T-cell (primary cell): ENCODE results near the gene FANCD2. TPM values are rescaled to one million over a fixed set of nuclear protein-coding genes. Genes with fewer than 3 reads are reported as not detected.
"Not testable (repeated sequence)": the region's sequence is repeated elsewhere in the genome, so short reads cannot be mapped to it uniquely, and the experiment has no call there.

ENCODE experiments used
- ATAC-seq, 4 experiments: fragments of 200-7000 bp in 3 of 4; fragments of 150-1000 bp in 1 of 4; cut with Tn5 transposase; replicated peaks in 1 of 4; 1 replicate in 3 of 4; 2 replicates in 1 of 4; pipeline ENCODE4 v1.10.0; 2021; ENCODE audit warnings: moderate library complexity in 3 of 4, mild to moderate bottlenecking in 2 of 4, moderate number of reproducible peaks in 1 of 4
- CTCF ChIA-PET, 2 donors: fragments of 300-600 bp; sonication (Branson Sonifier 250); formaldehyde crosslinking; loops; one replicate each; lab custom pipeline; 2022; ENCODE audit warnings: antibody characterized with exemption in 2 of 2; lab: Charles Lee
- POLR2A ChIA-PET, 2 donors: fragments of 300-600 bp; sonication (Branson Sonifier 250); formaldehyde crosslinking; loops; one replicate each; lab custom pipeline; 2022; ENCODE audit warnings: antibody characterized with exemption in 2 of 2; lab: Charles Lee
- DNase-seq, 35 experiments: peaks; one replicate each; pipeline versions ENCODE4 v3.0.0 to v3.0.0-alpha.2; 2013 to 2023
- H3K27ac ChIP-seq: one replicate; pipeline ENCODE4 v1.5.1; 2013; ENCODE audit warnings: low read length
- H3K27me3 ChIP-seq, 2 experiments: replicated peaks in 1 of 2; 1 replicate in 1 of 2; 2 replicates in 1 of 2; pipeline versions ENCODE4 v1.6.1 to v1.7.0; 2013; ENCODE audit warnings: low read length in 1 of 2, mixed read lengths in 1 of 2; ENCODE audit not compliant: control insufficient read depth in 2 of 2, insufficient read depth in 2 of 2; ENCODE audit errors: extremely low read depth in 1 of 2
- H3K36me3 ChIP-seq, 2 donors: 1 replicate in 1 of 2; 2 replicates in 1 of 2; pipeline versions ENCODE4 v1.6.1 to v1.7.0; 2013; ENCODE audit warnings: low read length in 1 of 2; ENCODE audit not compliant: control insufficient read depth in 2 of 2, insufficient read depth in 1 of 2; ENCODE audit errors: extremely low read depth in 1 of 2
- H3K4me1 ChIP-seq, 2 experiments: 1 replicate in 1 of 2; 2 replicates in 1 of 2; pipeline versions ENCODE4 v1.6.1 to v1.7.0; 2013; ENCODE audit warnings: low read length in 2 of 2, mixed read lengths in 1 of 2; ENCODE audit not compliant: insufficient read depth in 2 of 2, control insufficient read depth in 1 of 2; ENCODE audit errors: extremely low read depth in 1 of 2
- H3K4me3 ChIP-seq, 2 donors: 1 replicate in 1 of 2; 2 replicates in 1 of 2; pipeline versions ENCODE4 v1.5.1 to v1.7.0; 2013; ENCODE audit warnings: mild to moderate bottlenecking in 2 of 2, low read length in 1 of 2, moderate library complexity in 1 of 2; ENCODE audit not compliant: control insufficient read depth in 1 of 2; ENCODE audit errors: extremely low read depth in 1 of 2
- H3K9me3 ChIP-seq: 2 replicates; pipeline ENCODE4 v1.7.0; 2013
- H3K27ac Mint-ChIP-seq, 2 donors: one replicate each; pipeline ENCODE4 v1.8.0; 2020 to 2021; ENCODE audit warnings: mild to moderate bottlenecking in 2 of 2, mixed read lengths in 2 of 2
- H3K27me3 Mint-ChIP-seq, 2 donors: one replicate each; pipeline ENCODE4 v1.8.0; 2021 to 2022; ENCODE audit warnings: mixed read lengths in 2 of 2
- H3K36me3 Mint-ChIP-seq: one replicate; pipeline ENCODE4 v1.8.0; 2021; ENCODE audit warnings: mixed read lengths
- H3K4me1 Mint-ChIP-seq, 3 donors: one replicate each; pipeline ENCODE4 v1.8.0; 2020 to 2022; ENCODE audit warnings: mixed read lengths in 3 of 3, mild to moderate bottlenecking in 1 of 3
- H3K4me3 Mint-ChIP-seq, 3 donors: one replicate each; pipeline ENCODE4 v1.8.0; 2020 to 2022; ENCODE audit warnings: mild to moderate bottlenecking in 3 of 3, mixed read lengths in 3 of 3, moderate library complexity in 3 of 3
- H3K9me3 Mint-ChIP-seq, 3 donors: one replicate each; pipeline ENCODE4 v1.8.0; 2020 to 2022; ENCODE audit warnings: mixed read lengths in 3 of 3
- WGBS: methylation state at CpG from one replicate; pipeline ENCODE4 v1.1.5; 2013; ENCODE audit warnings: missing lambda C conversion rate; ENCODE audit not compliant: insufficient coverage; 5-methylcytosine and 5-hydroxymethylcytosine counted together
- total RNA-seq, 35 experiments: library from RNA in 6 of 35; stranded (reverse) in 6 of 35; fragments of 120-200 nt in 1 of 35; gene quantifications; one replicate each; pipeline versions ENCODE4 v1.2.1 to v1.2.4 and lab custom pipeline; 2013 to 2026

FANCD2 gene
- total RNA-seq, 5 donors from 2014 or later (not counting 1 experiment from before 2014, with no cell fraction given) = 15.4 to 22.5 (median 18.2) TPM

- H3K27me3 Mint-ChIP-seq = no peaks in the 10 kb centered on the region
- Histone ChIP-seq H3K36me3 (peaks cover 6 to 14% of the 10 kb centered on the region in 2 donors), H3K27me3 (no peaks in the 10 kb centered on the region), H3K9me3 (no peaks in the 10 kb centered on the region), H3K27ac (no peak overlapping the region), H3K4me1 (no peaks in the 10 kb centered on the region), H3K4me3 (no peak overlapping the region)
- peaks cover 32% of the 10 kb centered on the region for H3K36me3 Mint-ChIP-seq
- ChIA-PET POLR2A (no interaction called here), CTCF (interaction anchor here in 1 of 2 donors (0.6 kb wide), 1 partner anchor 111 kb away, joined by 3 read pairs; no protein-coding TSS in a partner anchor)
- DNase-seq (no peak), ATAC-seq (no peak)
- WGBS = no CpG with 5 or more reads among the region's 4 CpGs
- H3K9me3 Mint-ChIP-seq = no peaks in the 10 kb centered on the region
- H3K4me3 Mint-ChIP-seq = no peak overlapping the region
- no peaks in the 10 kb centered on the region for H3K4me1 Mint-ChIP-seq
- no peak overlapping the region for H3K27ac Mint-ChIP-seq
These were observed 62.0 kb downstream of the FANCD2 start for GRCh38 chr3:10088256-10088655.

GRCh38 chr3:10090179-10090578 lies 63.9 kb downstream of the FANCD2 start:
- 100% methylated on average over 3 of the region's 6 CpGs for WGBS

GRCh38 chr3:10090774-10091173 lies 64.5 kb downstream of the FANCD2 start:
- H3K4me3 Mint-ChIP-seq, H3K4me3 ChIP-seq, H3K27me3 ChIP-seq, H3K9me3 Mint-ChIP-seq, H3K4me1 Mint-ChIP-seq, H3K27ac ChIP-seq, POLR2A ChIA-PET, H3K4me1 ChIP-seq, H3K9me3 ChIP-seq, ATAC-seq, H3K27ac Mint-ChIP-seq, H3K27me3 Mint-ChIP-seq, DNase-seq: not testable (repeated sequence)
- CTCF ChIA-PET = interaction anchor here in 1 of 2 donors (0.7 kb wide), 1 partner anchor 160 kb away, joined by 8 read pairs; no protein-coding TSS in a partner anchor
- no CpG with 5 or more reads among the region's 1 CpG for WGBS
- peaks cover 6 to 15% of the 10 kb centered on the region in 2 donors for H3K36me3 ChIP-seq
- peaks cover 30% of the 10 kb centered on the region for H3K36me3 Mint-ChIP-seq

More at GRCh38 chr3:10090179-10090578, 63.9 kb downstream of the FANCD2 start:
- Mint-ChIP-seq H3K36me3 (peaks cover 30% of the 10 kb centered on the region), H3K27ac (no peak overlapping the region), H3K27me3 (no peaks in the 10 kb centered on the region), H3K4me1 (no peaks in the 10 kb centered on the region), H3K4me3 (no peak overlapping the region), H3K9me3 (no peaks in the 10 kb centered on the region)
- Histone ChIP-seq H3K4me1 (no peaks in the 10 kb centered on the region), H3K4me3 (no peak overlapping the region), H3K9me3 (no peaks in the 10 kb centered on the region), H3K36me3 (peaks cover 6 to 15% of the 10 kb centered on the region in 2 donors), H3K27me3 (no peaks in the 10 kb centered on the region), H3K27ac (no peak overlapping the region)
- ChIA-PET CTCF (interaction anchor here in 1 of 2 donors (0.7 kb wide), 1 partner anchor 160 kb away, joined by 8 read pairs; no protein-coding TSS in a partner anchor), POLR2A (no interaction called here)
- DNase-seq (no peak), ATAC-seq (no peak)

GRCh38 chr3:10091387-10091786 lies 65.2 kb downstream of the FANCD2 start:
- POLR2A ChIA-PET, H3K27ac ChIP-seq, ATAC-seq, H3K9me3 Mint-ChIP-seq, DNase-seq, H3K27me3 ChIP-seq, H3K4me1 Mint-ChIP-seq, H3K9me3 ChIP-seq, H3K27ac Mint-ChIP-seq, H3K4me1 ChIP-seq, H3K4me3 ChIP-seq, H3K27me3 Mint-ChIP-seq, H3K4me3 Mint-ChIP-seq: not testable (repeated sequence)
- no CpG with 5 or more reads among the region's 2 CpGs for WGBS
- H3K36me3 ChIP-seq = peaks cover 6 to 19% of the 10 kb centered on the region in 2 donors
- peaks cover 31% of the 10 kb centered on the region for H3K36me3 Mint-ChIP-seq
- CTCF ChIA-PET = interaction anchor here in 1 of 2 donors (0.6 kb wide), 1 partner anchor 638 kb away, joined by 4 read pairs; no protein-coding TSS in a partner anchor

- POLR2A ChIA-PET = no interaction called here
- no peaks in the 10 kb centered on the region for H3K27me3 ChIP-seq
- ATAC-seq (no peak), DNase-seq (no peak)
- H3K36me3 ChIP-seq = peaks cover 0 to 19% of the 10 kb centered on the region in 2 donors
- H3K9me3 ChIP-seq = no peaks in the 10 kb centered on the region
- peaks cover 31% of the 10 kb centered on the region for H3K36me3 Mint-ChIP-seq
- no CpG with 5 or more reads among the region's 3 CpGs for WGBS
- H3K27me3 Mint-ChIP-seq = no peaks in the 10 kb centered on the region
- no peaks in the 10 kb centered on the region for H3K4me1 ChIP-seq
- no peak overlapping the region for H3K4me3 Mint-ChIP-seq
- no peak overlapping the region for H3K27ac ChIP-seq
- no peaks in the 10 kb centered on the region for H3K9me3 Mint-ChIP-seq
- CTCF ChIA-PET = interaction anchor here in 1 of 2 donors (0.6 kb wide), 1 partner anchor 9 kb away, joined by 4 read pairs; no protein-coding TSS in a partner anchor
- no peaks in the 10 kb centered on the region for H3K4me1 Mint-ChIP-seq
- no peak overlapping the region for H3K4me3 ChIP-seq
- H3K27ac Mint-ChIP-seq = no peak overlapping the region
These were observed 67.4 kb downstream of the FANCD2 start for GRCh38 chr3:10093678-10094077.

GRCh38 chr3:10099041-10099440 lies 72.8 kb downstream of the FANCD2 start:
- no peak for DNase-seq
- no peaks in the 10 kb centered on the region for H3K4me1 ChIP-seq
- peaks cover 0 to 4% of the 10 kb centered on the region in 2 donors for H3K36me3 ChIP-seq
- Mint-ChIP-seq H3K4me1 (no peaks in the 10 kb centered on the region), H3K36me3 (peaks cover 14% of the 10 kb centered on the region), H3K4me3 (no peak overlapping the region), H3K27ac (no peak overlapping the region), H3K27me3 (no peaks in the 10 kb centered on the region), H3K9me3 (no peaks in the 10 kb centered on the region)
- H3K9me3 ChIP-seq = no peaks in the 10 kb centered on the region
- ChIA-PET CTCF (no interaction called here), POLR2A (no interaction called here)
- H3K4me3 ChIP-seq = no peak overlapping the region
- ATAC-seq = no peak
- H3K27me3 ChIP-seq = no peaks in the 10 kb centered on the region
- WGBS = 88% methylated on average over 2 of the region's 5 CpGs
- no peak overlapping the region for H3K27ac ChIP-seq
